Adrenal gland (tissue), 12 donors: ENCODE measurements around the gene ETV5. TPM values are rescaled to one million over a fixed set of nuclear protein-coding genes. Genes with fewer than 3 reads are reported as not detected.

ENCODE experiments used
- DNase-seq, 7 donors: peaks; one replicate each; pipeline ENCODE4 v3.0.0-alpha.2; 2019 to 2020
- H3K27ac ChIP-seq, 5 donors: fragments of 200-600 bp; sonication (generic) in 4 of 5; 1 replicate in 3 of 5; 2 replicates in 2 of 5; pipeline versions ENCODE4 v1.5.1 to v1.8.0; 2016 to 2020; ENCODE audit warnings: mild to moderate bottlenecking in 1 of 5
- H3K27me3 ChIP-seq: fragments of 200-600 bp; 2 replicates; pipeline ENCODE4 v1.8.0; 2021
- H3K36me3 ChIP-seq, 2 donors: fragments of 200-600 bp; replicated peaks in 1 of 2; 1 replicate in 1 of 2; 2 replicates in 1 of 2; pipeline versions ENCODE4 v1.5.1 to v1.8.0; 2018 to 2022
- H3K4me1 ChIP-seq, 2 donors: fragments of 200-600 bp; replicated peaks in 1 of 2; 1 replicate in 1 of 2; 2 replicates in 1 of 2; pipeline versions ENCODE4 v1.5.1 to v1.8.0; 2018 to 2021
- H3K4me3 ChIP-seq, 4 donors: fragments of 200-600 bp; sonication (generic) in 3 of 4; one replicate each; pipeline ENCODE4 v1.5.1; 2016 to 2018
- H3K9me3 ChIP-seq, 3 donors: fragments of 200-600 bp; sonication (generic) in 1 of 3; replicated peaks in 1 of 3; 1 replicate in 2 of 3; 2 replicates in 1 of 3; pipeline versions ENCODE4 v1.5.1 to v1.8.0; 2016 to 2021
- POLR2A ChIP-seq, 2 donors: fragments of 450-650 bp; IDR thresholded peaks; one replicate each; pipeline ENCODE4 v1.6.1; 2017; ENCODE audit warnings: antibody characterized with exemption in 2 of 2, mild to moderate bottlenecking in 2 of 2, moderate library complexity in 1 of 2
- WGBS, 4 donors: extraction: QIAGEN DNeasy Blood & Tissue Kit in 2 of 4; methylation state at CpG; one replicate each; pipeline versions ENCODE4 v1.1.5 to v1.1.7; 2013 to 2017; 5-methylcytosine and 5-hydroxymethylcytosine counted together
- intact Hi-C, 2 donors: fragments of 100-400 bp; cut with DNase I; formaldehyde crosslinking; loops; one replicate each; pipeline versions ENCODE4 v1.14.1 to v1.15.0; 2022 to 2023
- polyA plus RNA-seq, 3 donors: library from polyadenylated mRNA; stranded (reverse); fragments of 200-250 nt in 2 of 3; fragments of 350-450 nt in 1 of 3; fragmentation: Illumina TruSeq in 1 of 3; extraction: RNeasy Lipid Tissue Mini Kit (QIAGEN cat#74804) in 1 of 3; gene quantifications; one replicate each; pipeline ENCODE4 v1.2.3, GENCODE V29; 2013 to 2014
- total RNA-seq, 9 donors: library from RNA; depleted of rRNA in 4 of 9; stranded (reverse); fragments of >200 nt in 4 of 9; fragments of 120-200 nt in 1 of 9; fragmentation: NEBNext Ultra II Directional in 1 of 9; extraction: Animal tissue kit (Norgen Biotek cat#: 25700) in 1 of 9; gene quantifications; one replicate each; pipeline versions ENCODE4 v1.1.0 to v1.2.4, GENCODE V29; 2013 to 2023
- TF ChIP-seq, protein P1 (sequence below), 6 experiments: fragments of 450-650 bp in 4 of 6; fragments of 200-600 bp in 2 of 6; sonication (generic) in 1 of 6; IDR thresholded peaks; 1 replicate in 5 of 6; 2 replicates in 1 of 6; pipeline versions ENCODE4 v1.5.1 to v1.8.0; 2016 to 2021; ENCODE audit warnings: antibody characterized with exemption in 6 of 6, mild to moderate bottlenecking in 2 of 6, moderate library complexity in 1 of 6
- donor health status: healthy with polysubstance abuse.
- donor health status: Bipolar disorder and iron deficiency.
- donor health status: DM: yes; HTN: yes; CAD: no.
- donor health status: DM: no; HTN: no; CAD: no.
- donor health status: DM: no; HTN: no; CAD: no.
- donor health status: DM: yes; HTN: yes; CAD: no.

Gene ETV5
- total and polyA plus RNA-seq, 12 donors: 17.2 to 114 (median 63.3) TPM

DNA sequence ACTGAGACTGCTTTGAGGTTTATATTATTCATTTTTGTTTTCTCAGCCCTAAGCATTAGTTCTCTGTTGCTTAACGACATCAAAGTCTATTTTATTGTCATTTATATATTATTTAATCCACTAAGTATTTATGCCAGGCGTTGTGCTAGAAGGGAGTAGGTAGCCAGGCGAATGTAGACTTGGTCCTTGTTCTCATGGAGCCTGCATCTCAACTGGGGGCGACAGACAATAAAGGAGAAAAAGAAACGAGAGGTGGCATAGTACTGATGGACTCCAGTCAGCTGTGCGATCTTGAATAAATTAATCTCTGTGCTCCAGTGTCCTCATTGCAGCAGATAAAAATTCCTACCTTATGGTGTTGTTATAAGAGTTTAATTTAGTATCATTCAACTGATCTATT, 49.7 kb downstream of the ETV5 start:
- intact Hi-C loops: no loop called here
- 93 to 97% (median 95%) methylated on average over 6 of the region's 6 CpGs for WGBS, 4 donors
- H3K36me3 ChIP-seq: peaks cover 0 to 32% of the 10 kb centered on the region in 2 donors

DNA sequence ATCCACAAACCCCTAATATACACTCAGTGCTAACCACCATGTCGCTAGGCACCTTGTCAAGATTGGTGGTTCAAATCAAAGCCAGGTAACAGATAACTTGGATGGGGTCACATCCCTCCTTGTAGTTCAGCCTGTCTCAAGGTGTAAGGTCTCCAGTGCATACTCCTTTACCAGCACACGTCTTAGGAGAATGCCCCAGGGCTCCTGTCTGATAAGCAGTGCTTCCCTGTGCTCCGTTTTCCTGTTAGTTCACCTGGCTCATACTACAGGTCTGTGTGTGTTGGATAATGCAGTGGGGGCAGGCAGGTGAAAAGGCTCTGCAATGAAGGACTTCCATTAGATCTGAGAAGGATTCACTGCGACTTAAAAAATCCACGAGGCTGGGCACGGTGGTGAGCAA, 50.7 kb downstream of the ETV5 start:
- Histone ChIP-seq H3K4me3 (no peak overlapping the region), H3K9me3 (no peaks in the 10 kb centered on the region), H3K36me3 (peaks cover 0 to 30% of the 10 kb centered on the region in 2 donors), H3K27ac (no peak overlapping the region), H3K27me3 (no peaks in the 10 kb centered on the region), H3K4me1 (peaks cover 0 to 4% of the 10 kb centered on the region in 2 donors)
- intact Hi-C loops: no loop called here
- 90 to 96% (median 95%) methylated on average over 6 of the region's 6 CpGs for WGBS, 4 donors
- TF ChIP-seq POLR2A (IDR thresholded peaks at IDR 0.05): no peak
- TF ChIP-seq, protein P1, sequence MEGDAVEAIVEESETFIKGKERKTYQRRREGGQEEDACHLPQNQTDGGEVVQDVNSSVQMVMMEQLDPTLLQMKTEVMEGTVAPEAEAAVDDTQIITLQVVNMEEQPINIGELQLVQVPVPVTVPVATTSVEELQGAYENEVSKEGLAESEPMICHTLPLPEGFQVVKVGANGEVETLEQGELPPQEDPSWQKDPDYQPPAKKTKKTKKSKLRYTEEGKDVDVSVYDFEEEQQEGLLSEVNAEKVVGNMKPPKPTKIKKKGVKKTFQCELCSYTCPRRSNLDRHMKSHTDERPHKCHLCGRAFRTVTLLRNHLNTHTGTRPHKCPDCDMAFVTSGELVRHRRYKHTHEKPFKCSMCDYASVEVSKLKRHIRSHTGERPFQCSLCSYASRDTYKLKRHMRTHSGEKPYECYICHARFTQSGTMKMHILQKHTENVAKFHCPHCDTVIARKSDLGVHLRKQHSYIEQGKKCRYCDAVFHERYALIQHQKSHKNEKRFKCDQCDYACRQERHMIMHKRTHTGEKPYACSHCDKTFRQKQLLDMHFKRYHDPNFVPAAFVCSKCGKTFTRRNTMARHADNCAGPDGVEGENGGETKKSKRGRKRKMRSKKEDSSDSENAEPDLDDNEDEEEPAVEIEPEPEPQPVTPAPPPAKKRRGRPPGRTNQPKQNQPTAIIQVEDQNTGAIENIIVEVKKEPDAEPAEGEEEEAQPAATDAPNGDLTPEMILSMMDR (IDR thresholded peaks at IDR 0.05): no peak
- no peak for DNase-seq

More for the DNA sequence above, 49.7 kb downstream of the ETV5 start:
- H3K4me1 ChIP-seq: peaks cover 0 to 4% of the 10 kb centered on the region in 2 donors
- TF ChIP-seq, protein P1 (IDR thresholded peaks at IDR 0.05): no peak
- no peak for TF ChIP-seq POLR2A (IDR thresholded peaks at IDR 0.05)
- H3K9me3 ChIP-seq: no peaks in the 10 kb centered on the region
- DNase-seq: no peak
- H3K4me3 ChIP-seq: no peak overlapping the region
- H3K27me3 ChIP-seq: no peaks in the 10 kb centered on the region
- H3K27ac ChIP-seq: no peak overlapping the region

DNA sequence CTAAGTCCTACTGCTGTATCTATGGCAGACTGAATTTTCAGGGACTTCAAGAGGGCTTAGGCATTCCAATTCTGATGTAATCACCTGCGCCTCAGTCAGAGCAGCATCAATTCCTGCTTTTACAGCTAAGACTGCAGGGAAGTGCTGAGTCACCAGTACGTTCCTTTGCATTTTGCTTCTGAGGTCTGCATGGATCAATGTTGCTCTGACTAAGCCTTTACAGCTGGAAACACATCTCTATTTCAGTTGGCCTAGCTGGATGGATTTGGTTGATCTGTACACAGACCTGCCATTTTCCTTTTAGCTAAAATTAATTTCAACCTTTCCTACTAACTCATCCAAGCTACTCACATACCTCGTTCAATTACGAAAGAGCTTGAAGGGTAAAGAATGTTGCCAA, 51.3 kb downstream of the ETV5 start:
- DNase-seq: peak in 1 of 7 donors; percentile 15
- no peaks in the 10 kb centered on the region for H3K27me3 ChIP-seq
- H3K27ac ChIP-seq: no peak overlapping the region
- H3K9me3 ChIP-seq: no peaks in the 10 kb centered on the region
- peaks cover 0 to 4% of the 10 kb centered on the region in 2 donors for H3K4me1 ChIP-seq
- no peak overlapping the region for H3K4me3 ChIP-seq
- H3K36me3 ChIP-seq: peaks cover 0 to 36% of the 10 kb centered on the region in 2 donors
- intact Hi-C loops: no loop called here
- TF ChIP-seq, protein P1 (IDR thresholded peaks at IDR 0.05): no peak
- WGBS, 4 donors: 68 to 92% (median 73%) methylated on average over 4 of the region's 4 CpGs

DNA sequence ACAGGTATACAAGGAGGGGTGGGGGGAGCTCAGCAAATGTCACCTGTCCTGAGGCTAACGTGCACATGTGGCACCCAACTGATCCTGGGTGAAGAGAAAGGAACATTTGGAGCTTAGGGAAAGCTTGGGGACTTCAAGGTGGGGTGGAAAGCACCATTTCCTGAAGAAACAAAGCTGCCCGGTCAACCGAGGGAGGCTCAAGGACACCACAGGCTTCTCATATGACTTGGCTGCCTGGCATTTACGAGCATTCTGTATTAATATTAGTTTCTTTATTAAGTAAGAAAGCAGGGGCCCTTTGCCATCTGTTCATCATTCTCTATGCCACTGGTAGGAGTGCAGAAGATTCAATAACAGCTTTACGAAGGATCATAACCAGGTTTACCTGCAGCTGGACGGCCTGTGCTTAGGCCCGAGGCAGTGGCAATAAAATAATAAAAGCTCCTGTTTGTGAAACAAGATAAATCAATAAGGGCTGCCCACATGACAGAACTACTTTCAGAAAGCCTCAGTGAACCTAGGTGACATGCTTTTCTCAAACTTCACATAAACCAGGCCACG, 54.0 kb downstream of the ETV5 start:
- intact Hi-C loops: no loop called here
- no peak overlapping the region for H3K4me3 ChIP-seq
- peaks cover 0 to 4% of the 10 kb centered on the region in 2 donors for H3K4me1 ChIP-seq
- whole genome bisulfite sequencing, 4 donors: 61 to 65% (median 63%) methylated on average over 8 of the region's 8 CpGs
- peaks cover 0 to 54% of the 10 kb centered on the region in 2 donors for H3K36me3 ChIP-seq
- peak in 5 of 7 donors; percentile 40 to 86 (median 44) for DNase-seq
- TF ChIP-seq, protein P1 (IDR thresholded peaks at IDR 0.05): no peak
- no peak for TF ChIP-seq POLR2A (IDR thresholded peaks at IDR 0.05)
- H3K27ac ChIP-seq: peak overlapping the region in 2 of 5 donors; percentile 53 to 73
- H3K27me3 ChIP-seq: no peaks in the 10 kb centered on the region
- H3K9me3 ChIP-seq: no peaks in the 10 kb centered on the region
